HG02938 (cell line): ENCODE measurements around the gene ATP9A.
"Not testable (repeated sequence)": the region's sequence is repeated elsewhere in the genome, so short reads cannot be mapped to it uniquely, and the experiment has no call there.

ENCODE experiments used
- ATAC-seq: cut with Tn5 transposase; IDR thresholded peaks from one replicate; pipeline ENCODE4 v1.9.1; 2021; ENCODE audit warnings: mild to moderate bottlenecking, moderate library complexity; ENCODE audit not compliant: unreplicated experiment

Gene ATP9A

GRCh38 chr20:51697096-51697826, 70.9 kb downstream of the ATP9A start:
- ATAC-seq = no peak

GRCh38 chr20:51696304-51697071, 71.7 kb downstream of the ATP9A start:
- ATAC-seq = no peak

GRCh38 chr20:51695574-51696303, 72.5 kb downstream of the ATP9A start:
- ATAC-seq = no peak

GRCh38 chr20:51692806-51693400, 75.3 kb downstream of the ATP9A start:
- no peak for ATAC-seq

- no peak for ATAC-seq
Observed at GRCh38 chr20:51691703-51692102, 76.5 kb downstream of the ATP9A start.

GRCh38 chr20:51688600-51689244, 79.5 kb downstream of the ATP9A start:
- no peak for ATAC-seq

- no peak for ATAC-seq
Observed at GRCh38 chr20:51687630-51688029, 80.6 kb downstream of the ATP9A start.

- no peak for ATAC-seq
Observed at GRCh38 chr20:51687108-51687507, 81.1 kb downstream of the ATP9A start.

- not testable (repeated sequence) for ATAC-seq
Observed at GRCh38 chr20:51685494-51685893, 82.7 kb downstream of the ATP9A start.

GRCh38 chr20:51680067-51680749, 88.0 kb downstream of the ATP9A start:
- ATAC-seq = no peak

- ATAC-seq = no peak
Observed at GRCh38 chr20:51679254-51679921, 88.8 kb downstream of the ATP9A start.

- no peak for ATAC-seq
Observed at GRCh38 chr20:51678026-51678697, 90.0 kb downstream of the ATP9A start.

GRCh38 chr20:51668947-51669346, 99.2 kb downstream of the ATP9A start:
- ATAC-seq = no peak

GRCh38 chr20:51668515-51668914, 99.7 kb downstream of the ATP9A start:
- no peak for ATAC-seq

GRCh38 chr20:51667491-51667890, 100.7 kb downstream of the ATP9A start:
- no peak for ATAC-seq

GRCh38 chr20:51667002-51667408, 101.2 kb downstream of the ATP9A start:
- ATAC-seq = no peak

- ATAC-seq = no peak
Observed at GRCh38 chr20:51666126-51666525, 102.1 kb downstream of the ATP9A start.

- no peak for ATAC-seq
Observed at GRCh38 chr20:51665543-51666118, 102.6 kb downstream of the ATP9A start.
